Sigmoid colon (tissue), 7 donors: Measurements from ENCODE around the gene F8. TPM values are rescaled to one million over a fixed set of nuclear protein-coding genes. Genes with fewer than 3 reads are reported as not detected.
A peak's percentile ranks its signal among the peaks of the same experiment; 100 is the strongest.

Experiments
- DNase-seq: peaks from one replicate; pipeline ENCODE4 v3.0.0-alpha.2; 2019
- H3K27ac ChIP-seq, 4 donors: fragments of 200-600 bp; sonication (generic); one replicate each; pipeline ENCODE4 v1.5.1; 2016 to 2019; ENCODE audit warnings: mild to moderate bottlenecking in 1 of 4
- H3K27me3 ChIP-seq, 3 donors: fragments of 200-600 bp; sonication (generic); one replicate each; pipeline ENCODE4 v1.5.1; 2019; ENCODE audit warnings: mild to moderate bottlenecking in 1 of 3
- H3K36me3 ChIP-seq, 4 donors: fragments of 200-600 bp; sonication (generic); one replicate each; pipeline ENCODE4 v1.5.1; 2016 to 2019
- H3K4me1 ChIP-seq, 4 donors: fragments of 200-600 bp; sonication (generic); one replicate each; pipeline ENCODE4 v1.5.1; 2017 to 2019
- H3K4me3 ChIP-seq, 4 donors: fragments of 200-600 bp; sonication (generic); one replicate each; pipeline ENCODE4 v1.5.1; 2017 to 2019; ENCODE audit warnings: mild to moderate bottlenecking in 2 of 4, moderate library complexity in 1 of 4
- H3K9me3 ChIP-seq, 4 donors: fragments of 200-600 bp in 3 of 4; sonication (generic) in 3 of 4; one replicate each; pipeline versions ENCODE4 v1.5.1 to v1.6.1; 2013 to 2019
- EP300 ChIP-seq, 4 donors: sonication (generic); formaldehyde crosslinking; IDR thresholded peaks; one replicate each; pipeline ENCODE4 v1.6.1; 2017; ENCODE audit warnings: antibody characterized with exemption in 4 of 4
- POLR2A ChIP-seq, 2 donors: fragments of 450-650 bp; IDR thresholded peaks; one replicate each; pipeline ENCODE4 v1.6.1; 2016; ENCODE audit warnings: antibody characterized with exemption in 2 of 2, mild to moderate bottlenecking in 2 of 2, moderate library complexity in 2 of 2
- POLR2AphosphoS5 ChIP-seq, 4 donors: sonication (generic); formaldehyde crosslinking; IDR thresholded peaks; one replicate each; pipeline ENCODE4 v1.6.1; 2017; ENCODE audit warnings: antibody characterized with exemption in 4 of 4
- WGBS, 2 donors: extraction: QIAGEN DNeasy Blood & Tissue Kit; methylation state at CpG; one replicate each; pipeline ENCODE4 v1.1.7; 2013; 5-methylcytosine and 5-hydroxymethylcytosine counted together
- intact Hi-C: fragments of 100-400 bp; cut with DNase I; formaldehyde crosslinking; loops from one replicate; pipeline ENCODE4 v1.15.1; 2023
- polyA plus RNA-seq, 3 donors: library from polyadenylated mRNA; stranded (reverse); fragments of 200-250 nt; gene quantifications; one replicate each; pipeline ENCODE4 v1.2.3, GENCODE V29; 2013
- total RNA-seq, 4 donors: library from RNA; depleted of rRNA; stranded (reverse); fragments of >200 nt; gene quantifications; one replicate each; pipeline ENCODE4 v1.1.0, GENCODE V29; 2016
- TF ChIP-seq, protein P1 (sequence below), 4 experiments: fragments of 450-650 bp in 3 of 4; fragments of 200-600 bp in 1 of 4; IDR thresholded peaks; one replicate each; pipeline ENCODE4 v1.5.1; 2016 to 2019; ENCODE audit warnings: antibody characterized with exemption in 4 of 4, mild to moderate bottlenecking in 3 of 4, moderate library complexity in 2 of 4
- donor health status: healthy with polysubstance abuse.
- donor health status: Bipolar disorder and iron deficiency.
- donor health status: healthy.

F8 gene
- total RNA-seq (10 to 100 TPM; 10.0 to 20.2 (median 12.9) TPM), polyA plus RNA-seq (1 to 10 TPM; 2.4 to 3.7 (median 3.6) TPM)

GRCh38 chrX:155022585-155022984 is at the start of gene F8:
F8 (minus strand) TSS chrX:155022723; CDS start chrX:155022552, 171 bp downstream.
- Histone ChIP-seq H3K27ac (no peak within 1 kb of the TSS), H3K27me3 (no peaks in the 10 kb centered on the region), H3K36me3 (no peaks in the 10 kb centered on the region), H3K4me3 (no peak within 1 kb of the TSS), H3K4me1 (no peaks in the 10 kb centered on the region), H3K9me3 (no peaks in the 10 kb centered on the region)
- intact Hi-C loops: no loop called here
- TF ChIP-seq POLR2AphosphoS5 (IDR thresholded peaks at IDR 0.05): no peak
- no peak for TF ChIP-seq EP300 (IDR thresholded peaks at IDR 0.05)
- DNase-seq: no peak
- 7 to 8% methylated on average over 1 of the region's 1 CpG for WGBS, 2 donors

GRCh38 chrX:155071694-155072280 is 49.3 kb upstream of the F8 start:
- DNase-seq: peak; percentile 68

GRCh38 chrX:155070975-155071693 is 48.6 kb upstream of the F8 start, which contains the start of the genes BRCC3, CMC4 and MTCP1:
BRCC3 (plus strand) TSS chrX:155071508; CDS start chrX:155071528, 20 bp downstream.
CMC4 (minus strand) TSS chrX:155071136; CDS start chrX:155064023, 7,113 bp downstream.
MTCP1 (minus strand) TSS chrX:155071136; CDS start chrX:155066010, 5,126 bp downstream.
- peak within 1 kb of the TSS; percentile 85 to 88 (median 88) for H3K27ac ChIP-seq
- H3K9me3 ChIP-seq: no peaks in the 10 kb centered on the region
- DNase-seq: peak; percentile 89
- TF ChIP-seq POLR2AphosphoS5 (IDR thresholded peaks at IDR 0.05) (peak; percentile 55 to 73 (median 59)), POLR2A (IDR thresholded peaks at IDR 0.05) (peak; percentile 31 to 38)
- TF ChIP-seq, protein P1, sequence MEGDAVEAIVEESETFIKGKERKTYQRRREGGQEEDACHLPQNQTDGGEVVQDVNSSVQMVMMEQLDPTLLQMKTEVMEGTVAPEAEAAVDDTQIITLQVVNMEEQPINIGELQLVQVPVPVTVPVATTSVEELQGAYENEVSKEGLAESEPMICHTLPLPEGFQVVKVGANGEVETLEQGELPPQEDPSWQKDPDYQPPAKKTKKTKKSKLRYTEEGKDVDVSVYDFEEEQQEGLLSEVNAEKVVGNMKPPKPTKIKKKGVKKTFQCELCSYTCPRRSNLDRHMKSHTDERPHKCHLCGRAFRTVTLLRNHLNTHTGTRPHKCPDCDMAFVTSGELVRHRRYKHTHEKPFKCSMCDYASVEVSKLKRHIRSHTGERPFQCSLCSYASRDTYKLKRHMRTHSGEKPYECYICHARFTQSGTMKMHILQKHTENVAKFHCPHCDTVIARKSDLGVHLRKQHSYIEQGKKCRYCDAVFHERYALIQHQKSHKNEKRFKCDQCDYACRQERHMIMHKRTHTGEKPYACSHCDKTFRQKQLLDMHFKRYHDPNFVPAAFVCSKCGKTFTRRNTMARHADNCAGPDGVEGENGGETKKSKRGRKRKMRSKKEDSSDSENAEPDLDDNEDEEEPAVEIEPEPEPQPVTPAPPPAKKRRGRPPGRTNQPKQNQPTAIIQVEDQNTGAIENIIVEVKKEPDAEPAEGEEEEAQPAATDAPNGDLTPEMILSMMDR (IDR thresholded peaks at IDR 0.05): no peak
- WGBS, 2 donors: 1% methylated on average over 81 of the region's 81 CpGs
- peak within 1 kb of the TSS; percentile 52 to 61 (median 58) for H3K4me3 ChIP-seq
- intact Hi-C loops: loop anchor here (2.0 to 10.0 kb wide), 2 partner anchors 44 to 144 kb away; partner anchors contain the start of genes FUNDC2 and VBP1
- no peaks in the 10 kb centered on the region for H3K27me3 ChIP-seq
- H3K4me1 ChIP-seq: peaks cover 0 to 26% (median 5%) of the 10 kb centered on the region in 4 donors
- peaks cover 0 to under 1% (median 0%) of the 10 kb centered on the region in 4 donors for H3K36me3 ChIP-seq

More at GRCh38 chrX:155071694-155072280, 49.3 kb upstream of the F8 start:
- Histone ChIP-seq H3K36me3 (peaks cover 0 to 7% (median 0%) of the 10 kb centered on the region in 4 donors), H3K27me3 (no peaks in the 10 kb centered on the region), H3K4me1 (peaks cover 0 to 26% (median 5%) of the 10 kb centered on the region in 4 donors), H3K4me3 (peak overlapping the region; percentile 42 to 61 (median 58)), H3K27ac (peak overlapping the region; percentile 81 to 88 (median 85)), H3K9me3 (no peaks in the 10 kb centered on the region)
- TF ChIP-seq, protein P1 (IDR thresholded peaks at IDR 0.05): no peak
- TF ChIP-seq POLR2A (IDR thresholded peaks at IDR 0.05) (no peak), POLR2AphosphoS5 (IDR thresholded peaks at IDR 0.05) (no peak), EP300 (IDR thresholded peaks at IDR 0.05) (no peak)
- 1% methylated on average over 25 of the region's 25 CpGs for WGBS, 2 donors
- intact Hi-C loops: loop anchor here (2.0 to 10.0 kb wide), 2 partner anchors 45 to 143 kb away; partner anchors contain the start of genes FUNDC2 and VBP1

- peak; percentile 67 for DNase-seq
- Histone ChIP-seq H3K4me3 (peak overlapping the region; percentile 52 to 61 (median 58)), H3K27ac (peak overlapping the region; percentile 85 to 88 (median 88)), H3K9me3 (no peaks in the 10 kb centered on the region), H3K27me3 (no peaks in the 10 kb centered on the region), H3K36me3 (no peaks in the 10 kb centered on the region), H3K4me1 (peaks cover 0 to 26% (median 5%) of the 10 kb centered on the region in 4 donors)
- TF ChIP-seq POLR2AphosphoS5 (IDR thresholded peaks at IDR 0.05) (no peak), EP300 (IDR thresholded peaks at IDR 0.05) (no peak), POLR2A (IDR thresholded peaks at IDR 0.05) (no peak)
- TF ChIP-seq, protein P1 (IDR thresholded peaks at IDR 0.05): no peak
- 0 to 1% methylated on average over 16 of the region's 16 CpGs for WGBS, 2 donors
- intact Hi-C loops: loop anchor here (2.0 to 10.0 kb wide), 2 partner anchors 44 to 144 kb away; partner anchors contain the start of genes FUNDC2 and VBP1
Measured at GRCh38 chrX:155070663-155070974, 48.1 kb upstream of the F8 start.
